GM12875 (cell line): ENCODE results near the gene STEAP1.
"Not testable (repeated sequence)": the region's sequence is repeated elsewhere in the genome, so short reads cannot be mapped to it uniquely, and the experiment has no call there.

ENCODE experiments used
- H3K4me3 ChIP-seq: one replicate; pipeline ENCODE4 v1.5.1; 2011; ENCODE audit warnings: low read depth, low read length, control low read depth
- CTCF ChIP-seq: IDR thresholded peaks from 2 replicates; pipeline ENCODE4 v1.5.1; 2011; ENCODE audit warnings: low read depth, mild to moderate bottlenecking, control low read depth, inconsistent platforms, low read length, moderate library complexity, borderline replicate concordance; ENCODE audit not compliant: insufficient read depth

STEAP1 gene

DNA sequence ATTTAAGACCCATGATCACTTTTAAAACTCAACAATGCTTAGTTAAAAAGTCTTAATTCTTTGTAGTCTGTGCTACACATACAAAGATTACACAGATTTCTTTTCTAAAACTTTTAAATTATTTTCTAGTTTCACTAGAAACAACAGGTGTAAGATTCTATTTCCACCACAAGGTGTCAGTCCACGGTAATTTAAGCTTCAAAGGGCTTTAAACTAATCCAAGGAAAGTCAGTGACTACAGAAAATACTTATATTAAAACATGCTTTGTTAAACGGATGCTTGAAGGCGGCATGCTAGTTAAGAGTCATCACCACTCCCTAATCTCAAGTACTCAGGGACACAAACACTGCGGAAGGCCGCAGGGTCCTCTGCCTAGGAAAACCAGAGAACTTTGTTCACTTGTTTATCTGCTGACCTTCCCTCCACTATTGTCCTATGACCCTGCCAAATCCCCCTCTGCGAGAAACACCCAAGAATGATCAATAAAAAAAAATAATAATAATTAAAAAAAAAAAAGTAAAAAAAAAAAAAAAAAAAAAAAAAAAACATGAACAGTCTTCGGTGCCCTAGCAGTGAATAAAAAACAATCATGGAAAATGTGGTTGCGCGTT lies 1.5 kb upstream of the STEAP1 start:
- TF ChIP-seq CTCF, result peak; percentile 17; the same call in 1 of the 2 replicates
- H3K4me3 ChIP-seq, result not testable (repeated sequence)

DNA sequence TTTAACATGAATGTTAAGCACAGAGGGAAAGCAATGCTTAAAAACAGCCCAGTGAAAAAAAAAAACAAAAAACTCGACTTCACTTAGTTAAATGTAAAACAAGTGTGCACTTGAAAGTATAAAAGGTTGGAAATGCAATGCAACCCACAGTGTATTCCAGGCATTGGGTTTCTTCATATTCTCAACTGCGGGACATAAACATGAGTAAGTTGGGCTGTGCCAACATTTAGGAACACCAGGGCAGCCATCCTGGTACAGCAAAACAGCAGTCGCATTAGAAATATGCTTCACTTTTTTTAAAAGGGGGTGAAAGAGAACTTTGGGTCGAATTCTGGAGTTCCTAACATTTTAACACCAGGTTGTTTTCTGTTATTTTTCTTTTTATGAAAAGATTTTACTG lies 937 bp downstream of the STEAP1 start:
- no peak for TF ChIP-seq CTCF
- no peak overlapping the region for H3K4me3 ChIP-seq

GRCh38 chr7:90157331-90157730 lies 3.1 kb downstream of the STEAP1 start:
- not testable (repeated sequence) for H3K4me3 ChIP-seq

- H3K4me3 ChIP-seq, result not testable (repeated sequence)
These were observed 3.6 kb downstream of the STEAP1 start for GRCh38 chr7:90157761-90158350.

DNA sequence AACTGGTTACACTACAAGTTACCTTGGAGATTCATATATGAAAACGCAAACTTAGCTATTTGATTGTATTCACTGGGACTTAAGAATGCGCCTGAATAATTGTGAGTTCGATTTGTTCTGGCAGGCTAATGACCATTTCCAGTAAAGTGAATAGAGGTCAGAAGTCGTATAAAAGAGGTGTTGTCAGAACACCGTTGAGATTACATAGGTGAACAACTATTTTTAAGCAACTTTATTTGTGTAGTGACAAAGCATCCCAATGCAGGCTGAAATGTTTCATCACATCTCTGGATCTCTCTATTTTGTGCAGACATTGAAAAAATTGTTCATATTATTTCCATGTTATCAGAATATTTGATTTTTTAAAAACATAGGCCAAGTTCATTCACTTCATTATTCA lies 9.3 kb downstream of the STEAP1 start:
- no peak for TF ChIP-seq CTCF

DNA sequence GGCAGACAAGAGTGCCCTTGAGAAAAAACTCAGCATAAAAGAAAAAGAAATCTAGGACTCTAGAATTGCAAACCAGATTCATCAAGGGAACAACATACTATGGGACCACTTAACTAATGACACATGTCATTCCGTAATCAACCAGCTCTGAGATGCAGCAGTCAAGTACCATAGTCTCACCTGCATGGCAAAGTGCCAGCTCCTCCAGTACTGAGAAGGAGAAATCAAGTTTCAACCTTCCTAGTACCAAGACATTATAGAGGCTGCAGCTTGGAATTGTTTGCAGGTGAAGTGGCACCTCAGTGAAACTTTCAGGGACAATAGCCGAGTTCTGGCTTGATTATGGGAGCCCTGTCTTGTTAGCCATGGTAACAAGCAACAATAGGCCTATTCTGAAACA lies 11.5 kb downstream of the STEAP1 start:
- H3K4me3 ChIP-seq, result no peak overlapping the region
- no peak for TF ChIP-seq CTCF

More for the DNA sequence above, 9.3 kb downstream of the STEAP1 start:
- H3K4me3 ChIP-seq, result no peak overlapping the region

- TF ChIP-seq CTCF, result no peak
These were observed 11.9 kb downstream of the STEAP1 start for GRCh38 chr7:90166153-90166552.

DNA sequence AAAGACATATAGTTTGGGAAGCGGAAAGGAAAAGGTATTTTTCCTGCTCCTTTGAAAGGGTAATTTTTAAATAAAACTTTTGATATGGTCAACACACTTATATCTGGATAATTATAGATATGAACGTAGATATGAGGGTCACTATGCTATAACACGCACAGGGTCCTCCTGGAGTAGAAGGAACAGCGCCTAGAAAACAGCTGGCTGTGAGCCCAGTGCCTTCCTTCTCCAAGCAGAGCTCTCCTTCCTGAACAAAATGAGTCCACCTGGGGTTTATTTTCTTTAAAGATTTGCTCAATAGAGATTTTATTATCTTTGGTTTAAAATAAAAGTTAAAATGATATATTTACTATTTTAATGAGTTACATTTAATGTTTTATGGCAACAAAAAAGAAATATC lies 13.1 kb downstream of the STEAP1 start:
- H3K4me3 ChIP-seq, result no peak overlapping the region
- no peak for TF ChIP-seq CTCF

More at GRCh38 chr7:90166153-90166552, 11.9 kb downstream of the STEAP1 start:
- H3K4me3 ChIP-seq, result no peak overlapping the region
